GM10847 (cell line): Measurements from ENCODE around the gene KCNH3.

Experiments used
- POLR2A ChIP-seq: IDR thresholded peaks from 2 replicates; pipeline ENCODE4 v1.6.1; 2011; ENCODE audit not compliant: insufficient read length; ENCODE audit errors: extremely low read depth

KCNH3 gene

DNA sequence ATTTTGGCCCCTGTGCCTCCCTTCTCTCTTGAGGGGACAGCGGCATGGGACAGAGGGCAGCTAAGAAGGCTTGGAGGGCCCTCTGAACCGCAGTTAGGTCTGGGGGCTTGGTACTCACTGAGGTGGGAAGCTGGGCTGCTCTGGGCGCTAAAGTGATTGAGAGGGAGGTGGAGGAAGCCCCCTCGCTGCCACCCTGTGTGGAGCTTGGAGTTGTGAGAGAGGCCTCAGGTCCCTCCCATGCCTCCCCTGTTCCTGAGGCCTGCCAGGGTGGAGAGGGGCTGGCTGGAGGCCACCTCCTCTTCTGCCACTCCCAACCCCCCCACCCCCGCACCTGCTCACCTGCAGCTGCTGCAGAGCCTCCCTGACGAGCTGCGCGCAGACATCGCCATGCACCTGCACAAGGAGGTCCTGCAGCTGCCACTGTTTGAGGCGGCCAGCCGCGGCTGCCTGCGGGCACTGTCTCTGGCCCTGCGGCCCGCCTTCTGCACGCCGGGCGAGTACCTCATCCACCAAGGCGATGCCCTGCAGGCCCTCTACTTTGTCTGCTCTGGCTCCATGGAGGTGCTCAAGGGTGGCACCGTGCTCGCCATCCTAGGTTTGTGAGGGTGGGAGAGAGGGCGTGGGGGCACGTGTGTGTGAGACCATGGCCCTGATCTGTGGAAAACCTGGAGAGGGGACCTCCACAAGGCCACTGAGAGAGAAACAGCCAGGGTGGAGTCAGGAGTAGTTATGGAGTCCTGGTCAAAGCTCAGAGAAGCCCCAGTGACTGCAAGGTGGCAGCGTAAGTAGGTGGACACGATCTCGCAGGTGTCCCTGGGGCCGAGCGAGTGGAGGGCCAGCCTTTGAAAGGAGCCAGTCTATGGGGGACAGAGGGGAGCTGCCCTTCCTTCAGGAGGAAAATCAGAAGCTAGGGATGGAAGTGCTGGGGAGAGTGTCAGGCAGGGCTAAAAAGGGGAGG is 11.2 kb downstream of the KCNH3 start:
- TF ChIP-seq POLR2A = no peak

DNA sequence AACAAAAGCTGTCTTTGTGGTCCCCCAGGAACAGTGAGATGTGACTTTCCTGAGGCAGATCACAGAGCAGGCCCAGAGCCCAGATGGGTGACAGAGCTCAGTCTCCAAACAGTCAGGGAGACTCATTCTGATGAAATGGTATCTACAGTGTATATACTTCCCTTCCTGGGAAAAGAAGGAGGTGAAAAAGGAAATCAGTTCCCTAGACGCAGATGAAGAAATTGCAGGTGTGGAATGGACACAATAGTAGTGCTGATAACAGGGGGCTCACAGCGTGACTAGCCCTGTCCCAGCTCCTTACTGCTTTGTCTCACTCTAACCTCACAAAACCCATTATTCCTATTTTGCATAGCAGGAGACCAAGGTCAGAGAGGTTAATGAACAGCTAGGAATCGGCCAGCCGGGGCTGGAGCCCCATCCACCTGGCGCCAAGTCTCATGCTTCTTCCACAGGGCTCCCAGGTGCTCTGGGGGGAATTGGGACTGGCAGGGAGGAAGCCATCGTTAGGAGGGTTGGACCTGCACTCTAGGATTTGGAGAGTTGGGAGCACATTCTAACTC is 11.9 kb downstream of the KCNH3 start:
- TF ChIP-seq POLR2A = no peak

DNA sequence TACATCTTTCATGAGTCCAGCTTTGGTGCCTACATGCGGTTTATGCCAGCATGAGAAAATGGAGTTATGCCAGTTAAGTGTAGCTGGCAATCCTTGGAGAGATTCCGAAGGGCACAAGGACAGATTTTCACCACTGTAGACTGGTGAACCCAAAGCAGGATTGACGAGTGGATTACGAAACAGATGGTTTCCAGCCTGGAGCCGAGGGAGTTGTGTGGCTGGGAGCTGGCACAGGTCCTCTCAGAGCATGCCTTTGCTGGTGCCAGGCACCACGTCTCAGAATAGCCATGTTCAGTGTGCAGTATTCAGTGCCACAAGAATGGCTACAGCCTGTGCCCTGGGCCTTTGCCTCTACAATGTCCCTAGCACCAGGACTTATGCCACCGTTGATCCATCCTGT is 13.2 kb downstream of the KCNH3 start:
- no peak for TF ChIP-seq POLR2A

DNA sequence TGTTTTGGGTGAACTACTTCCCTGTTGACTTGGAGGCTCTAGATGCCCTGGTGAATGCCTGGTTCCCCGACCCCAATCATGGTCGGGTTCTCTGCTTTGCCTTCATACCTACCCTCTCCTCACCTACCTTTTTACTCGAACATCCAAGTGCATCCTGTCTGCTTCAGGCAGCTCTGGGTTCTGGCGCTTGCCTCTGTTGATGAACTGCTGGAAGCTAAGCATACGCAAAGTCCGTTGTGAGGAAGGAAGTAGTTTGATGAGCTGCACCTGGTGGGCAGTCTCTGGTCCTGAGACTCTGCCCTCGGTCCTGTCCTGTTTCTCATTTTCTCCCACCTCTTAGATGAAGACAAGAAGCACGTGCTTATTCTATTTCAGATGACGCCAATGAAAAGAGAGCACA is 13.6 kb downstream of the KCNH3 start:
- no peak for TF ChIP-seq POLR2A

DNA sequence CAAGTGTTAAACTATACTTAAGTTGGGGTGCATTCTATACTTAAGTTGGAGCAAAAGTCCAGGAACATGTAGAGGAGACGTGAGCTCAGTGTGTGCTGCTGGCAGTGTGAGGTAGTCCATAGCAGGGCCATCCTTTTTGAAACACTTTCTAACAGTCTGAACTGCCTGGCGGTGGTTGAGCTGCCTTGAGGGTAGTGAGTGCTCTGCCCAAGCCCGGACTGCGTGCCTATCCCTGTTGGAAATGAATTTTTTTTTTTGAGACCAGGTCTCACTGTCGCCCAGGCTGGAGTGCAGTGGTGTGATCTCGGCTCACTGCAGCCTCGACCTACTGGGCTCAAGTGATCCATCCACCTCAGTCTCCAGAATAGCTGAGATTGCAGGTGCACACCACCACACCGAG is 14.1 kb downstream of the KCNH3 start:
- TF ChIP-seq POLR2A = no peak

DNA sequence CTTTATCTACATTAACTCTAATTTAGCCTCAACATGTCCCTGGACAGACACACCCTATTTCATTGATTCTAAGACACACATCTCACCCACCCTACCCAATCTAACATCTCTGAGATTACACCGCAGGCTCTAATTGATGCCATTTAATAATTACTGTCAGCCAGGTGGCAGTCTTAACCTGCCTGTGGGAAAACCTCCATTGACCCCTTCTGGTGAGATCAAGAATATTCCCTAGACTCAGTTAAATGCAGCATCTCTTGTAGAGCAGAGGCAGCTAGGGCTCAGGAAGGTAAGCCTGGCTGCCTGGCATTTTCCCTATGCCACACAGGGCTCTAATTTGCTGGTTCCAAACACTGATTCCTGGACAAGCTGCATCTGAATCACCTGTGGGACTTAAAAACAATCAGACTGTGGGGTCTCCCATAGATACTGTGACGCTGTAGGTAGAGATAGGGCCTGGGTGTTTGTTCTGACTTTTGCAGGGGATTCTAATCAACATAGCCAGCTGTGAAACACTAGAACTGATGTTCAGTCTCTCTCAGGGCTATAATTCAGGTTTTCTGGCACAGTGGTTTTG is 14.8 kb downstream of the KCNH3 start:
- no peak for TF ChIP-seq POLR2A

DNA sequence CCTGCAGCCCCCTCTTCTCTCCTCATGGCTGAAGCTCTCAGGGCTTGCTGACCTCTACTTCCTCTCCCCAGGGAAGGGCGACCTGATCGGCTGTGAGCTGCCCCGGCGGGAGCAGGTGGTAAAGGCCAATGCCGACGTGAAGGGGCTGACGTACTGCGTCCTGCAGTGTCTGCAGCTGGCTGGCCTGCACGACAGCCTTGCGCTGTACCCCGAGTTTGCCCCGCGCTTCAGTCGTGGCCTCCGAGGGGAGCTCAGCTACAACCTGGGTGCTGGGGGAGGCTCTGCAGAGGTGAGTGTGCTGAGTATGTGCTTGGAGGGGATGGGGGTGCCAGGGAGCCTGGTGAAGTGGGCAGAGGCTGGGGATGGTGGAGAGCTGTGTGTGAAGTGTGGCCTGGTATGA is 15.4 kb downstream of the KCNH3 start:
- no peak for TF ChIP-seq POLR2A

DNA sequence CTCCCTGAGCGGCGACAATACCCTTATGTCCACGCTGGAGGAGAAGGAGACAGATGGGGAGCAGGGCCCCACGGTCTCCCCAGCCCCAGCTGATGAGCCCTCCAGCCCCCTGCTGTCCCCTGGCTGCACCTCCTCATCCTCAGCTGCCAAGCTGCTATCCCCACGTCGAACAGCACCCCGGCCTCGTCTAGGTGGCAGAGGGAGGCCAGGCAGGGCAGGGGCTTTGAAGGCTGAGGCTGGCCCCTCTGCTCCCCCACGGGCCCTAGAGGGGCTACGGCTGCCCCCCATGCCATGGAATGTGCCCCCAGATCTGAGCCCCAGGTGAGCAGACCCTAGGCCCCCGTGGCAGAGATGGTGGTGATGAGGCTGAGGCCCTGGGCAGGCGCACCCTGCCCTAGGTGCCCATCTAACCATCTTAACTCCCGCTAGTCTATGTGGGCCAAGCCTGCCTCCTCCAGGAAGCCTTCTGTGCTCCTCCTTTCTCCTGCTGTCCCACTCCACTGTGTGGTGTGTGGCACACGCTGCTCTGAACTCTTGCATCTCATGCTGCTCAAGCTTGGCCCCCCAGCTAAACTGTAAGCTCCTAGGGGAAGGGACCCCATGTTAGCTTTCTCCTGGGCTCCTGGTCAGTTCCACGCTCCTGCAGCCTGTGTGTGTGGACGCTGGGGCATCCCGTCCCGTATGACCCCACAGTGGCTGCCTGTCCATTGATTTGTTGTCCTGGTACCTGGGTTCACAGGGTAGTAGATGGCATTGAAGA is 17.0 kb downstream of the KCNH3 start:
- no peak for TF ChIP-seq POLR2A

DNA sequence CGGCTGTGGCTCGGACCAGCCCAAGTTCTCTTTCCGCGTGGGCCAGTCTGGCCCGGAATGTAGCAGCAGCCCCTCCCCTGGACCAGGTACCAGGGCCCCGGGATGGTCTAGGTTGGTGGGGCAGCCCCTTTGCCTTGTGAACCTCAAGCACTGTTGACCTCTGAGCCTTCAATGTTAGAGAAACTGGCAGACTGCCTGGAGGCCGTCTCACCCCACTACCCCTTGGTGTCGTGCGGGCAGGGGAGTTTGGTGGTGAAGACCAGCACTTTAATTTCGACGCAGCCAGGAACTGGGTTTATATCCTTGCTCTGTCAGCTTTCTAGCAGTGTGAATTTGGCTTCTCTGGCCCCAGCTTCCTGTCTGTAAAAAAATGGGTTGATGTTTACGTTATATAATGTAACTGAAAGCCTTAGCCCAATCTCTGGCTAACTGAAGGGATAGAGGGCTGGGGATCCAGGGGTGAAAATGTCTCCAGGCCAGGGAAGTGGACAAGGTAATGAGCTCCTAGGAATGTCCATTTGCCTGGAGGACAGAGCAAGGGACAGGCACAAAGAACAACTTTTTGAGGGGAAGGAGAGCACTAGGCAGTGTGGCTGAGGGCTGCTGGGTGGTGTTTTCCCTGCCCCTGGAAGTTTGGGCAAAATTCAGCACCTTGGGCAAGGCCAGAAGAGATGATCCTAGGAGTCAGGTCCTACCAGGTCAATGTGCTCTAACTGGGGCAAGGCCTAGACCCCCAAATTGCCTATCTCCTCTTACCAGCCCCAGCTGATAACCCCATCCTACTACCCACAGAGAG is 17.8 kb downstream of the KCNH3 start:
- TF ChIP-seq POLR2A = no peak

DNA sequence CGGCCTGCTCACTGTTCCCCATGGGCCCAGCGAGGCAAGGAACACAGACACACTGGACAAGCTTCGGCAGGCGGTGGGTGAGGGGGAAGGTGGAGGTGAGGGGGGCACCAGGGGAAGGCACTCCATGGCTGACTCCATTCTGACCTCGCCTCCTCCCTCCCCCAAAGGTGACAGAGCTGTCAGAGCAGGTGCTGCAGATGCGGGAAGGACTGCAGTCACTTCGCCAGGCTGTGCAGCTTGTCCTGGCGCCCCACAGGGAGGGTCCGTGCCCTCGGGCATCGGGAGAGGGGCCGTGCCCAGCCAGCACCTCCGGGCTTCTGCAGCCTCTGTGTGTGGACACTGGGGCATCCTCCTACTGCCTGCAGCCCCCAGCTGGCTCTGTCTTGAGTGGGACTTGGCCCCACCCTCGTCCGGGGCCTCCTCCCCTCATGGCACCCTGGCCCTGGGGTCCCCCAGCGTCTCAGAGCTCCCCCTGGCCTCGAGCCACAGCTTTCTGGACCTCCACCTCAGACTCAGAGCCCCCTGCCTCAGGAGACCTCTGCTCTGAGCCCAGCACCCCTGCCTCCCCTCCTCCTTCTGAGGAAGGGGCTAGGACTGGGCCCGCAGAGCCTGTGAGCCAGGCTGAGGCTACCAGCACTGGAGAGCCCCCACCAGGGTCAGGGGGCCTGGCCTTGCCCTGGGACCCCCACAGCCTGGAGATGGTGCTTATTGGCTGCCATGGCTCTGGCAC is 18.5 kb downstream of the KCNH3 start:
- TF ChIP-seq POLR2A = no peak

DNA sequence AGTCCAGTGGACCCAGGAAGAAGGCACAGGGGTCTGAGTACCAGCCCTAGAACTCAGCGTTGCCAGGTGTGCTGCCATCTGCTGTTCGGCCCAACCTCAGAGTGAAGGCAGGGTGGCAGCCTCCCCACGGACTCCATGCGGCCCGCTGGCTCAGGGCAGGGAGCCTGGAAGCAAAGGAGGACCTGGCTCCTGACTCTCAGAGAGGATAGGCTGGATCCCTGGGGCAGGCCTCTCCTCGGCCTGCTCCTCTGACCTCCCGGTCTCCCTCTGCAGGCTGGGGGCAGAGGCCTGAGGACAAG is 19.0 kb downstream of the KCNH3 start:
- TF ChIP-seq POLR2A = no peak

DNA sequence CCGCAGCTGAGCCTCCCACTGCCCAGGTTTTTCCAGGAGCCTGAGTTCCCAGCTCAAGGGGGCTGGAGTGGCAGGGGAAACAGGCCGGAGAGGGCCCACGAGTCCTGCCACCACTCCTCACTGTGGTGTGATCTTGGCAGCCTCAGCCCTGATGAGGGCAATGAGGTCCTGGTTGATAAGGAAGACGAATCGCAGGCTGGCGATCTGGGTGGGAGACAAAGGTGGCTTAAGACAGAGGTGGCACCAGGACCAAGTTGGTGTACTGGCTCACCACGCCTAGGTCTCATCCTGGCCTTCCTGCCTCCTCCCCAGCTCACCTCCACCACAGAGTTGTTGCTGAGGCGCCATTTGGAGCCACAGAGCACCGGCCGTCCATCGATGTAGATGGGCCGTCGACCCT is 19.7 kb downstream of the KCNH3 start:
- TF ChIP-seq POLR2A = no peak

DNA sequence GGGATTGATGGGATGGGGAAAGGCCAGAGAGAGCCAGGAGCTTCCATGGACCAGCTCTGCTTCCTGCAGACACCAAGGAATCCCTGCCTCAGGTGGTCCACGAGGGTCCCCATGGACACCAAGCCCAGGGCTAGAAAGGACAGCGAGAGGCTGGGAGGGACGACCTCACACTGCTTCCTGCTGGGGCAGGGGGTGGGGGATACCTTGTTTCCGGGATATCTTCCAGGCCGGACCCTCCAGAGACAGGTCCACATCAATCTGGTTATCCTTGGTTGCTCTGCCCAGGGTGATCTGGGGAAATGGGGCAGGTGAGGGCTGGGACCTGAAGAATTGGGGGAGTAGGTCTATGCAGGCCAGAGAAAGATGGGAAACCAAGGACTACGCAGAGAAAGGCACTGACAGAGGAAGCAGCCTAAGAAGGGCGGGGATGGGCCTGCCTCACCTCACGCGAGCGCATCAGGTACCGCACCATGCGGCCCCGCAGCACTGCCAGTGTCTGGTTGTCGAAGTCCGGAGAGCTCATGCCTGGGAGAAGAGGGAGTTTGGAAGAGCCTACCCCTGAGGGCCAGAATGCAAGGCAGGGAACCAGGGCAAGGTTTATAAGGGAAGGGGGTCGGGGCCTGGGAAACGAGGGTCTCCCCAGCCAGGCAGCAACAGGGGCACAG is 20.3 kb downstream of the KCNH3 start:
- TF ChIP-seq POLR2A = no peak

DNA sequence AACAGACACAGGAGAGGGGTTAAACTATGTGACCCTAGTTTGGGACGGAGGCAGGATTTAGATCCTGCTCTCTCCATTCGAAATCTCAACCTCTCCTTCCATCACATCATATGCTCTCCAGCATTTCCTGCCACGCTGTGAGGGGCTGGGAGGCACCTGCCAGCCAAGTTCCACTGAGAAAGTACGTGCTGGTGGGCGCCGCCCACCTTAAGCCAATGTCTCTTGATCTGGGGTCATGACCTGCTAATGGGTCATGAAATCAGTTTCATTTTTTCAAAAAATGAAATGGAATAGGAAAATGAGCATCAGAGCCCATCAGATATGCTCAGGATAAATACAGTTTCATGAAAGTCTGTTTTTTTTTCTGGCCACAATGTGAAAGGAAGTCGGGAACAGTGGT is 21.9 kb downstream of the KCNH3 start:
- no peak for TF ChIP-seq POLR2A
